SH-SY5Y (cell line): Measurements from ENCODE around the gene OR10X1.

Experiments used
- GATA2 ChIP-seq: IDR thresholded peaks from 2 replicates; pipeline ENCODE4 v1.6.1; 2011; ENCODE audit warnings: mild to moderate bottlenecking, low read depth, low read length
- GATA3 ChIP-seq: IDR thresholded peaks from 2 replicates; pipeline ENCODE4 v1.6.1; 2011; ENCODE audit warnings: low read depth, mild to moderate bottlenecking, low read length, moderate library complexity

DNA sequence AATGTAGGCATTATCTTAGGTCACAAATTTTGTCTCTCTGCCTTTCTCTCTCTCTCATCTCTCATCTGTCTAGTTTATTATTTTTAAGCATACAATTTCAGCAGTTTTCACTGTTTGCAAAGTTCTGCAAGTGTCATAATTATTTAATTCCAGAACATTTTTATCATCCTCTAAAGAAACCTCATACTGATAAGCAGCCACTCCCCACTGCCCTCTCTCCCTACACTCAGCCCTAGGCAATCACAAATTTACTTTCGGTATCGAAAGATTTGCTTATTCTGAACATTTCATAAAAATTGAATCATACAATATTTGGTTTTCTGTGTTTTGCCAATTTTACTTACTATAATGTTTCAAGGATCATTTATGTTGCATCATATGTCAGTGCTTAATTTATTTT lies 42.1 kb downstream of the OR10X1 start:
- TF ChIP-seq GATA2 (no peak), GATA3 (no peak)
